NCI-H1092 (cell line): ENCODE data around the gene TMEM108.

Experiments used
- DNase-seq: peaks from one replicate; lab custom pipeline; 2025; lab: John Stamatoyannopoulos, UW

TMEM108 gene

GRCh38 chr3:133278260-133279043 is 240.3 kb downstream of the TMEM108 start:
- no peak for DNase-seq

- no peak for DNase-seq
Measured at GRCh38 chr3:133280586-133280985, 242.4 kb downstream of the TMEM108 start.

- DNase-seq = no peak
Measured at GRCh38 chr3:133282236-133282635, 244.0 kb downstream of the TMEM108 start.

GRCh38 chr3:133283958-133284807 is 246.0 kb downstream of the TMEM108 start:
- no peak for DNase-seq

- DNase-seq = no peak
Measured at GRCh38 chr3:133289322-133289721, 251.1 kb downstream of the TMEM108 start.

- DNase-seq = peak; percentile 46
Measured at GRCh38 chr3:133292296-133292695, 254.1 kb downstream of the TMEM108 start.

GRCh38 chr3:133293397-133294110 is 255.4 kb downstream of the TMEM108 start:
- peak; percentile 27 for DNase-seq

- DNase-seq = no peak
Measured at GRCh38 chr3:133294253-133294652, 256.1 kb downstream of the TMEM108 start.

GRCh38 chr3:133295199-133295901 is 257.2 kb downstream of the TMEM108 start:
- DNase-seq = no peak

- DNase-seq = no peak
Measured at GRCh38 chr3:133295944-133296917, 258.0 kb downstream of the TMEM108 start.

GRCh38 chr3:133296981-133297380 is 258.8 kb downstream of the TMEM108 start:
- no peak for DNase-seq

GRCh38 chr3:133300102-133300501 is 261.9 kb downstream of the TMEM108 start:
- no peak for DNase-seq

GRCh38 chr3:133301194-133301593 is 263.0 kb downstream of the TMEM108 start:
- no peak for DNase-seq

GRCh38 chr3:133301731-133302130 is 263.5 kb downstream of the TMEM108 start:
- no peak for DNase-seq

- no peak for DNase-seq
Measured at GRCh38 chr3:133303430-133303829, 265.2 kb downstream of the TMEM108 start.

- no peak for DNase-seq
Measured at GRCh38 chr3:133317866-133318265, 279.7 kb downstream of the TMEM108 start.

- DNase-seq = no peak
Measured at GRCh38 chr3:133328373-133328772, 290.2 kb downstream of the TMEM108 start.

GRCh38 chr3:133329626-133330025 is 291.4 kb downstream of the TMEM108 start:
- DNase-seq = no peak

- peak; percentile 17 for DNase-seq
Measured at GRCh38 chr3:133330065-133330464, 291.9 kb downstream of the TMEM108 start.

- DNase-seq = no peak
Measured at GRCh38 chr3:133330522-133330921, 292.3 kb downstream of the TMEM108 start.

- DNase-seq = no peak
Measured at GRCh38 chr3:133354721-133355120, 316.5 kb downstream of the TMEM108 start.
